ENCODE data around the gene TRPM2. TPM values are rescaled to one million over a fixed set of nuclear protein-coding genes. Genes with fewer than 3 reads are reported as not detected.

The TRPM2 gene
- total RNA-seq, 2 experiments from 2014 or later, result 2.6 to 3.7 TPM

GRCh38 chr21:44482581-44483287 lies 129.3 kb downstream of the TRPM2 start:
- Mint-ChIP-seq H3K4me3 (no peak overlapping the region), H3K27me3 (peaks cover 2% of the 10 kb centered on the region), H3K27ac (no peak overlapping the region), H3K36me3 (ENCODE audit: low read depth) (no peaks in the 10 kb centered on the region), H3K4me1 (ENCODE audit: low read depth) (peaks cover 11% of the 10 kb centered on the region), H3K9me3 (no peaks in the 10 kb centered on the region)
- POLR2A ChIA-PET, result no interaction called here
- CTCF ChIA-PET, result no interaction called here
- TF ChIP-seq CTCF (IDR thresholded peaks at IDR 0.05), result no peak
- intact Hi-C loops (cut with micrococcal nuclease), result no loop called here
- no peak for ATAC-seq
- no peak for DNase-seq

- DNase-seq (no peak), ATAC-seq (no peak)
- TF ChIP-seq CTCF (IDR thresholded peaks at IDR 0.05), result no peak
- intact Hi-C loops (cut with micrococcal nuclease), result no loop called here
- Mint-ChIP-seq H3K36me3 (ENCODE audit: low read depth) (no peaks in the 10 kb centered on the region), H3K9me3 (no peaks in the 10 kb centered on the region), H3K4me1 (ENCODE audit: low read depth) (peaks cover 11% of the 10 kb centered on the region), H3K4me3 (no peak overlapping the region), H3K27me3 (peaks cover 2% of the 10 kb centered on the region), H3K27ac (no peak overlapping the region)
- CTCF ChIA-PET, result interaction anchor here (1.3 kb wide), 1 partner anchor 11 kb away, joined by 3 read pairs; no protein-coding TSS in a partner anchor
- POLR2A ChIA-PET, result no interaction called here
Measured at GRCh38 chr21:44483288-44484237, 130.1 kb downstream of the TRPM2 start.

- Mint-ChIP-seq H3K4me3 (peak overlapping the region; percentile 78), H3K27ac (no peak overlapping the region), H3K27me3 (peaks cover 2% of the 10 kb centered on the region), H3K9me3 (no peaks in the 10 kb centered on the region), H3K4me1 (ENCODE audit: low read depth) (peaks cover 4% of the 10 kb centered on the region), H3K36me3 (ENCODE audit: low read depth) (no peaks in the 10 kb centered on the region)
- ATAC-seq, result peak; percentile 7
- no peak for TF ChIP-seq CTCF (IDR thresholded peaks at IDR 0.05)
- intact Hi-C loops (cut with micrococcal nuclease), result no loop called here
- ChIA-PET POLR2A (no interaction called here), CTCF (interaction anchor here (1.0 to 1.3 kb wide), 2 partner anchors 10 to 129 kb away, joined by 3 read pairs; no protein-coding TSS in a partner anchor)
- no peak for DNase-seq
Measured at GRCh38 chr21:44484498-44485253, 131.3 kb downstream of the TRPM2 start.

- H3K36me3 Mint-ChIP-seq (ENCODE audit: low read depth), result no peaks in the 10 kb centered on the region
- ATAC-seq (peak; percentile 83), DNase-seq (peak; percentile 65)
- peaks cover 2% of the 10 kb centered on the region for H3K27me3 Mint-ChIP-seq
- no peaks in the 10 kb centered on the region for H3K9me3 Mint-ChIP-seq
- H3K4me3 Mint-ChIP-seq, result peak overlapping the region; percentile 78
- CTCF ChIA-PET, result interaction anchor here (1.0 kb wide), 2 partner anchors 130 to 643 kb away, joined by 3 read pairs; no protein-coding TSS in a partner anchor
- no peak for TF ChIP-seq CTCF (IDR thresholded peaks at IDR 0.05)
- intact Hi-C loops (cut with micrococcal nuclease), result no loop called here
- POLR2A ChIA-PET, result interaction anchor here (0.6 kb wide), 1 partner anchor 146 kb away, joined by 5 read pairs; no protein-coding TSS in a partner anchor
- peaks cover 4% of the 10 kb centered on the region for H3K4me1 Mint-ChIP-seq (ENCODE audit: low read depth)
- no peak overlapping the region for H3K27ac Mint-ChIP-seq
Measured at GRCh38 chr21:44485254-44485793, 131.9 kb downstream of the TRPM2 start.
